HCT116 (cell line): Measurements from ENCODE around the gene SNX19. TPM values are rescaled to one million over a fixed set of nuclear protein-coding genes. Genes with fewer than 3 reads are reported as not detected.

ENCODE experiments used
- ATAC-seq: fragments of 200-7000 bp; cut with Tn5 transposase; 2 replicates; pipeline ENCODE4 v1.9.1; 2020; ENCODE audit warnings: mild to moderate bottlenecking, moderate library complexity
- BruUV-seq: library from RNA; stranded (reverse); fragments of 400-500 nt; replicated peaks from 2 replicates; lab custom pipeline; 2021; lab: Mats Ljungman, UMichigan
- CTCF ChIA-PET: fragments of 300-600 bp; sonication (Branson Sonifier 250); formaldehyde crosslinking; loops from one replicate; lab custom pipeline; 2021; ENCODE audit warnings: antibody characterized with exemption; lab: Charles Lee
- POLR2A ChIA-PET: fragments of 300-600, 350-600 bp; sonication (Branson Sonifier 250); formaldehyde crosslinking; loops from one replicate; lab custom pipeline; 2021; ENCODE audit warnings: antibody characterized with exemption; lab: Charles Lee
- RAD21 ChIA-PET, 2 experiments: fragments of 300-600 bp; sonication (Branson Sonifier 250); formaldehyde crosslinking; loops; one replicate each; lab custom pipeline; 2023; ENCODE audit warnings: low total read pairs in 2 of 2; ENCODE audit not compliant: uncharacterized antibody in 2 of 2, unreplicated experiment in 2 of 2, low non-redundant PET in 1 of 2; lab: Charles Lee
- DNase-seq: peaks from one replicate; pipeline ENCODE4 v3.0.0-alpha.2; 2010; ENCODE audit warnings: low read depth, low spot score
- H2AFZ ChIP-seq: fragments of 200-600 bp; shearing (Covaris generic), sonication (generic); 2 replicates; pipeline ENCODE4 v1.6.1; 2017; ENCODE audit warnings: low read depth, mixed run types, mixed read lengths, antibody characterized with exemption, low read length; ENCODE audit not compliant: poor library complexity, severe bottlenecking
- H3K27ac ChIP-seq: 2 replicates; pipeline ENCODE4 v1.5.1; 2012; ENCODE audit warnings: low read depth, low read length
- H3K27me3 ChIP-seq: fragments of 200-600 bp; sonication (generic); 2 replicates; pipeline ENCODE4 v1.6.1; 2016; ENCODE audit warnings: mixed run types, low read length, mixed read lengths; ENCODE audit not compliant: insufficient read depth
- H3K36me3 ChIP-seq, 2 experiments: fragments of 200-500 bp in 1 of 2; fragments of 200-600 bp in 1 of 2; sonication (Bioruptor generic) in 1 of 2; sonication (generic) in 1 of 2; 2 replicates each; pipeline versions ENCODE4 v1.5.1 to v1.6.1; 2014 to 2016; ENCODE audit warnings: low read length in 2 of 2, inconsistent platforms in 1 of 2, mixed read lengths in 1 of 2, mixed run types in 1 of 2; ENCODE audit not compliant: insufficient read depth in 2 of 2, control insufficient read depth in 1 of 2
- H3K4me1 ChIP-seq, 2 experiments: fragments of 200-600 bp in 1 of 2; sonication (generic) in 1 of 2; 2 replicates each; pipeline versions ENCODE4 v1.5.1 to v1.6.1; 2012 to 2017; ENCODE audit warnings: low read length in 2 of 2, inconsistent platforms in 1 of 2, mild to moderate bottlenecking in 1 of 2, mixed read lengths in 1 of 2, mixed run types in 1 of 2, moderate library complexity in 1 of 2; ENCODE audit not compliant: insufficient read depth in 2 of 2, control insufficient read depth in 1 of 2
- H3K4me2 ChIP-seq: fragments of 200-600 bp; sonication (generic); 2 replicates; pipeline ENCODE4 v1.6.1; 2017; ENCODE audit warnings: mixed run types, low read length, mixed read lengths
- H3K4me3 ChIP-seq, 2 experiments: fragments of 200-600 bp in 1 of 2; sonication (generic) in 1 of 2; replicated peaks in 1 of 2; 2 replicates each; pipeline ENCODE4 v1.5.1; 2011 to 2016; ENCODE audit warnings: low read length in 2 of 2, control low read depth in 1 of 2, low read depth in 1 of 2, mild to moderate bottlenecking in 1 of 2, mixed read lengths in 1 of 2, mixed run types in 1 of 2
- H3K79me2 ChIP-seq: fragments of 200-600 bp; sonication (generic); 2 replicates; pipeline ENCODE4 v1.6.1; 2017; ENCODE audit warnings: mild to moderate bottlenecking, mixed run types, low read length, moderate library complexity, mixed read lengths; ENCODE audit not compliant: insufficient read depth
- H3K9ac ChIP-seq: fragments of 200-600 bp; sonication (generic); 2 replicates; pipeline ENCODE4 v1.6.1; 2016; ENCODE audit warnings: low read length, mixed read lengths
- H3K9me2 ChIP-seq: fragments of 200-600 bp; sonication (generic), shearing (Covaris generic); 2 replicates; pipeline ENCODE4 v1.6.1; 2017; ENCODE audit warnings: mixed run types, mild to moderate bottlenecking, moderate library complexity; ENCODE audit not compliant: insufficient read depth
- H3K9me3 ChIP-seq, 2 experiments: fragments of 200-500 bp in 1 of 2; fragments of 200-600 bp in 1 of 2; sonication (Bioruptor generic) in 1 of 2; sonication (generic) in 1 of 2; 2 replicates each; pipeline ENCODE4 v1.6.1; 2014 to 2017; ENCODE audit warnings: low read length in 2 of 2, mixed read lengths in 2 of 2, inconsistent platforms in 1 of 2, low read depth in 1 of 2, mild to moderate bottlenecking in 1 of 2, mixed run types in 1 of 2, moderate library complexity in 1 of 2; ENCODE audit not compliant: control insufficient read depth in 1 of 2, insufficient read depth in 1 of 2
- H4K20me1 ChIP-seq: fragments of 200-600 bp; sonication (generic), shearing (Covaris generic); 2 replicates; pipeline ENCODE4 v1.6.1; 2017; ENCODE audit warnings: mixed run types, mild to moderate bottlenecking, moderate library complexity; ENCODE audit not compliant: insufficient read depth
- CBX3 ChIP-seq: IDR thresholded peaks from 2 replicates; pipeline ENCODE4 v1.6.1; 2012; ENCODE audit warnings: low read depth
- EGR1 ChIP-seq: IDR thresholded peaks from 2 replicates; pipeline ENCODE4 v1.6.1; 2012; ENCODE audit warnings: low read depth
- ELF1 ChIP-seq: IDR thresholded peaks from 2 replicates; pipeline ENCODE4 v1.6.1; 2012; ENCODE audit warnings: low read depth, borderline replicate concordance
- EZH2 ChIP-seq: fragments of 200-600 bp; sonication (generic); IDR thresholded peaks from 2 replicates; pipeline ENCODE4 v1.6.1; 2017; ENCODE audit warnings: antibody characterized with exemption, mixed run types
- EZH2phosphoT487 ChIP-seq: fragments of 200-600 bp; IDR thresholded peaks from 2 replicates; pipeline ENCODE4 v1.6.1; 2018; ENCODE audit warnings: antibody characterized with exemption, borderline replicate concordance
- FOSL1 ChIP-seq: IDR thresholded peaks from 2 replicates; pipeline ENCODE4 v1.6.1; 2012; ENCODE audit warnings: low read depth
- JUND ChIP-seq: IDR thresholded peaks from 2 replicates; pipeline ENCODE4 v1.6.1; 2012
- MAX ChIP-seq: IDR thresholded peaks from 2 replicates; pipeline ENCODE4 v1.6.1; 2012
- POLR2A ChIP-seq: IDR thresholded peaks from 2 replicates; pipeline ENCODE4 v1.7.0; 2011; ENCODE audit warnings: borderline replicate concordance; ENCODE audit not compliant: insufficient read depth, insufficient read length; ENCODE audit errors: extremely low read depth
- POLR2AphosphoS5 ChIP-seq: IDR thresholded peaks from 2 replicates; pipeline ENCODE4 v1.6.1; 2011; ENCODE audit warnings: mild to moderate bottlenecking, low read depth, low read length, moderate library complexity
- SIN3A ChIP-seq: IDR thresholded peaks from 2 replicates; pipeline ENCODE4 v1.6.1; 2012; ENCODE audit warnings: low read depth
- SP1 ChIP-seq: IDR thresholded peaks from 2 replicates; pipeline ENCODE4 v1.6.1; 2012; ENCODE audit warnings: low read depth
- SRF ChIP-seq: IDR thresholded peaks from 2 replicates; pipeline ENCODE4 v1.6.1; 2012; ENCODE audit warnings: low read depth
- TCF7L2 ChIP-seq: IDR thresholded peaks from 2 replicates; pipeline ENCODE4 v1.7.0; 2011; ENCODE audit warnings: borderline replicate concordance, inconsistent platforms; ENCODE audit not compliant: insufficient read depth, insufficient read length; ENCODE audit errors: extremely low read depth
- YY1 ChIP-seq: IDR thresholded peaks from 2 replicates; pipeline ENCODE4 v1.6.1; 2011; ENCODE audit warnings: low read length, low read depth, moderate library complexity, mild to moderate bottlenecking; ENCODE audit not compliant: insufficient replicate concordance; ENCODE audit errors: extremely low read depth
- ZFX ChIP-seq: fragments of 450-650 bp; IDR thresholded peaks from 2 replicates; pipeline ENCODE4 v1.6.1; 2017
- intact Hi-C: fragments of 100-400 bp; cut with micrococcal nuclease; formaldehyde crosslinking; loops from 2 replicates; pipeline ENCODE4 v1.10.0; 2022
- total RNA-seq: library from RNA; stranded (reverse); gene quantifications from one replicate; pipeline ENCODE4 v1.2.1, GENCODE V29; 2021; ENCODE audit not compliant: unreplicated experiment

SNX19 gene
- total RNA-seq, 1 experiment from 2014 or later, result 25.2 TPM

GRCh38 chr11:130847517-130847916 lies 68.8 kb downstream of the SNX19 start:
- Histone ChIP-seq H3K4me3 (peak overlapping the region in 1 of 2 experiments; percentile 9; a peak in 2 of 4 replicates), H3K36me3 (no peaks in the 10 kb centered on the region), H3K79me2 (no peaks in the 10 kb centered on the region), H3K27ac (no peak overlapping the region), H4K20me1 (no peaks in the 10 kb centered on the region), H3K9me3 (no peaks in the 10 kb centered on the region), H3K27me3 (no peaks in the 10 kb centered on the region), H3K9ac (no peak overlapping the region), H3K9me2 (no peaks in the 10 kb centered on the region), H3K4me1 (peaks cover 0 to 15% of the 10 kb centered on the region in 2 experiments; a peak in 2 of 4 replicates), H2AFZ (peak overlapping the region; percentile 7), H3K4me2 (peak overlapping the region; percentile 53)
- ChIA-PET CTCF (no interaction called here), RAD21 (no interaction called here), POLR2A (no interaction called here)
- BruUV-seq, result no TSS peak
- peak; percentile 69 for TF ChIP-seq SP1
- TF ChIP-seq SIN3A, result 0 out of 2 replicates have a peak, but pooled peaks have one; percentile 38
- TF ChIP-seq ZFX, result no peak
- TF ChIP-seq POLR2AphosphoS5, result peak; percentile 28; the same call in 1 of the 2 replicates
- TF ChIP-seq ELF1, result no peak
- TF ChIP-seq TCF7L2, result no peak
- TF ChIP-seq YY1, result peak; percentile 25
- peak; percentile 90; the same call in 1 of the 2 replicates for TF ChIP-seq CBX3
- no peak for TF ChIP-seq POLR2A
- peak; percentile 84 for TF ChIP-seq JUND
- peak; percentile 49; the same call in 1 of the 2 replicates for TF ChIP-seq SRF
- peak; percentile 90 for TF ChIP-seq FOSL1
- TF ChIP-seq EZH2phosphoT487, result no peak
- TF ChIP-seq EZH2, result no peak
- TF ChIP-seq EGR1, result no peak
- TF ChIP-seq MAX, result peak; percentile 52; the same call in 1 of the 2 replicates
- intact Hi-C loops, result no loop called here
- DNase-seq, result peak; percentile 46
- ATAC-seq, result peak; percentile 97
